GM18505 (cell line): ENCODE measurements around the gene THYN1.
"Not testable (repeated sequence)": the region's sequence is repeated elsewhere in the genome, so short reads cannot be mapped to it uniquely, and the experiment has no call there.

Experiments
- ATAC-seq: cut with Tn5 transposase; IDR thresholded peaks from one replicate; pipeline ENCODE4 v1.9.1; 2021; ENCODE audit not compliant: unreplicated experiment
- POLR2A ChIP-seq: IDR thresholded peaks from 4 replicates; pipeline ENCODE4 v1.6.1; 2011; ENCODE audit warnings: borderline replicate concordance; ENCODE audit not compliant: insufficient read depth, insufficient read length; ENCODE audit errors: extremely low read depth

Gene THYN1

GRCh38 chr11:134282121-134283045 is 29.2 kb upstream of the THYN1 start:
- no peak for ATAC-seq
- no peak for TF ChIP-seq POLR2A

GRCh38 chr11:134281635-134282034 is 28.5 kb upstream of the THYN1 start:
- not testable (repeated sequence) for ATAC-seq

- no peak for ATAC-seq
- no peak for TF ChIP-seq POLR2A
Observed at GRCh38 chr11:134278356-134278755, 25.2 kb upstream of the THYN1 start.

- no peak for TF ChIP-seq POLR2A
- ATAC-seq, result no peak
Observed at GRCh38 chr11:134277183-134278001, 24.2 kb upstream of the THYN1 start.

- no peak for TF ChIP-seq POLR2A
- peak; percentile 31 for ATAC-seq
Observed at GRCh38 chr11:134276396-134277182, 23.4 kb upstream of the THYN1 start.

- no peak for TF ChIP-seq POLR2A
Observed at GRCh38 chr11:134275534-134276395, 22.6 kb upstream of the THYN1 start, which contains the start of gene GLB1L3. TSS of gene GLB1L3 (plus strand) at chr11:134276379. CDS start at chr11:134276741, 362 bp downstream.

GRCh38 chr11:134275188-134275533 is 22.0 kb upstream of the THYN1 start:
- ATAC-seq, result no peak
- TF ChIP-seq POLR2A, result no peak

More at GRCh38 chr11:134275534-134276395, 22.6 kb upstream of the THYN1 start, which contains the start of gene GLB1L3:
- ATAC-seq, result peak; percentile 82

- no peak for ATAC-seq
Observed at GRCh38 chr11:134273317-134273712, 20.2 kb upstream of the THYN1 start.

GRCh38 chr11:134272381-134273316 is 19.5 kb upstream of the THYN1 start:
- ATAC-seq, result no peak
- no peak for TF ChIP-seq POLR2A

More at GRCh38 chr11:134273317-134273712, 20.2 kb upstream of the THYN1 start:
- no peak for TF ChIP-seq POLR2A

- no peak for ATAC-seq
- no peak for TF ChIP-seq POLR2A
Observed at GRCh38 chr11:134271978-134272377, 18.8 kb upstream of the THYN1 start.

- no peak for ATAC-seq
Observed at GRCh38 chr11:134270250-134270714, 17.1 kb upstream of the THYN1 start.

GRCh38 chr11:134267966-134268365 is 14.8 kb upstream of the THYN1 start:
- TF ChIP-seq POLR2A, result no peak
- no peak for ATAC-seq

More at GRCh38 chr11:134270250-134270714, 17.1 kb upstream of the THYN1 start:
- TF ChIP-seq POLR2A, result no peak

- no peak for TF ChIP-seq POLR2A
- no peak for ATAC-seq
Observed at GRCh38 chr11:134267461-134267860, 14.3 kb upstream of the THYN1 start.
